Testis (tissue), 5 donors: Measurements from ENCODE around the gene RHBDL2. TPM values are rescaled to one million over a fixed set of nuclear protein-coding genes. Genes with fewer than 3 reads are reported as not detected.
"Not testable (repeated sequence)": the region's sequence is repeated elsewhere in the genome, so short reads cannot be mapped to it uniquely, and the experiment has no call there.

Experiments
- DNase-seq: peaks from one replicate; pipeline ENCODE4 v3.0.0-alpha.2; 2019
- H3K27ac ChIP-seq, 2 donors: fragments of 200-600 bp; sonication (generic); one replicate each; pipeline ENCODE4 v1.5.1; 2019
- H3K27me3 ChIP-seq: fragments of 200-600 bp; sonication (generic); one replicate; pipeline ENCODE4 v1.5.1; 2019
- H3K36me3 ChIP-seq: fragments of 200-600 bp; sonication (generic); one replicate; pipeline ENCODE4 v1.5.1; 2017; ENCODE audit warnings: low read depth; ENCODE audit errors: missing control alignments
- H3K4me1 ChIP-seq: fragments of 200-600 bp; sonication (generic); one replicate; pipeline ENCODE4 v1.5.1; 2019
- H3K4me3 ChIP-seq, 2 donors: fragments of 200-600 bp; sonication (generic); one replicate each; pipeline ENCODE4 v1.5.1; 2017 to 2019
- H3K9me3 ChIP-seq: fragments of 200-600 bp; sonication (generic); one replicate; pipeline ENCODE4 v1.5.1; 2017
- POLR2A ChIP-seq: fragments of 450-650 bp; IDR thresholded peaks from one replicate; pipeline ENCODE4 v1.6.1; 2017; ENCODE audit warnings: antibody characterized with exemption, mild to moderate bottlenecking, moderate library complexity
- WGBS, 2 donors: methylation state at CpG; one replicate each; pipeline ENCODE4 v1.1.5; 2018; 5-methylcytosine and 5-hydroxymethylcytosine counted together
- intact Hi-C: fragments of 100-400 bp; cut with DNase I; formaldehyde crosslinking; loops from one replicate; pipeline ENCODE4 v1.15.1; 2023; ENCODE audit warnings: low total_unique reads
- long read RNA-seq, 2 donors: transcript quantifications; one replicate each; lab custom pipeline, GENCODE V29; 2026
- polyA plus RNA-seq: library from polyadenylated mRNA; stranded (reverse); fragments of 350-450 nt; fragmentation: Illumina TruSeq; extraction: RNeasy Lipid Tissue Mini Kit (QIAGEN cat#74804); gene quantifications from one replicate; pipeline ENCODE4 v1.2.3, GENCODE V29; 2014; ENCODE audit warnings: low read depth, low replicate concordance; ENCODE audit not compliant: insufficient read depth
- total RNA-seq, 2 donors: library from RNA; depleted of rRNA; stranded (reverse); fragments of >200 nt; gene quantifications; one replicate each; pipeline ENCODE4 v1.2.3, GENCODE V29; 2016
- TF ChIP-seq, protein P1 (sequence below), 3 experiments: fragments of 450-650 bp in 2 of 3; fragments of 200-600 bp in 1 of 3; sonication (generic) in 1 of 3; IDR thresholded peaks; one replicate each; pipeline ENCODE4 v1.5.1; 2016 to 2019; ENCODE audit warnings: antibody characterized with exemption in 3 of 3, mild to moderate bottlenecking in 2 of 3, moderate library complexity in 1 of 3

Gene RHBDL2
- total RNA-seq (10 to 100 TPM; 10.8 to 15.1 TPM), polyA plus RNA-seq (16.5 TPM)
- long read RNA-seq, donor 1, partial matches to known transcripts = 528 of 675 reads
- long read RNA-seq, donor 1, other reads (novel, unspliced or antisense) = 147 of 675 reads
- long read RNA-seq, donor 2 = 0 reads

- no peak within 1 kb of the TSS for H3K27ac ChIP-seq
- WGBS, 2 donors = 19 to 21% methylated on average over 14 of the region's 14 CpGs
- intact Hi-C loops = no loop called here
- H3K27me3 ChIP-seq = no peaks in the 10 kb centered on the region
- peak; percentile 87 for DNase-seq
- no peaks in the 10 kb centered on the region for H3K9me3 ChIP-seq
- peak within 1 kb of the TSS; percentile 29 to 48 for H3K4me3 ChIP-seq
- peaks cover 9% of the 10 kb centered on the region for H3K4me1 ChIP-seq
- no peak for TF ChIP-seq POLR2A
- TF ChIP-seq, protein P1, sequence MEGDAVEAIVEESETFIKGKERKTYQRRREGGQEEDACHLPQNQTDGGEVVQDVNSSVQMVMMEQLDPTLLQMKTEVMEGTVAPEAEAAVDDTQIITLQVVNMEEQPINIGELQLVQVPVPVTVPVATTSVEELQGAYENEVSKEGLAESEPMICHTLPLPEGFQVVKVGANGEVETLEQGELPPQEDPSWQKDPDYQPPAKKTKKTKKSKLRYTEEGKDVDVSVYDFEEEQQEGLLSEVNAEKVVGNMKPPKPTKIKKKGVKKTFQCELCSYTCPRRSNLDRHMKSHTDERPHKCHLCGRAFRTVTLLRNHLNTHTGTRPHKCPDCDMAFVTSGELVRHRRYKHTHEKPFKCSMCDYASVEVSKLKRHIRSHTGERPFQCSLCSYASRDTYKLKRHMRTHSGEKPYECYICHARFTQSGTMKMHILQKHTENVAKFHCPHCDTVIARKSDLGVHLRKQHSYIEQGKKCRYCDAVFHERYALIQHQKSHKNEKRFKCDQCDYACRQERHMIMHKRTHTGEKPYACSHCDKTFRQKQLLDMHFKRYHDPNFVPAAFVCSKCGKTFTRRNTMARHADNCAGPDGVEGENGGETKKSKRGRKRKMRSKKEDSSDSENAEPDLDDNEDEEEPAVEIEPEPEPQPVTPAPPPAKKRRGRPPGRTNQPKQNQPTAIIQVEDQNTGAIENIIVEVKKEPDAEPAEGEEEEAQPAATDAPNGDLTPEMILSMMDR (IDR thresholded peaks at IDR 0.05) = no peak
- H3K36me3 ChIP-seq = no peaks in the 10 kb centered on the region
These were observed at the start of gene RHBDL2 for GRCh38 chr1:38941527-38942019. Gene RHBDL2 (minus strand): TSS chr1:38941830. CDS start chr1:38919212, 22,618 bp downstream.

- Histone ChIP-seq H3K4me1 (peaks cover 16% of the 10 kb centered on the region), H3K27me3 (no peaks in the 10 kb centered on the region), H3K27ac (peak within 1 kb of the TSS; percentile 88 to 94), H3K9me3 (no peaks in the 10 kb centered on the region), H3K36me3 (no peaks in the 10 kb centered on the region), H3K4me3 (peak within 1 kb of the TSS; percentile 98 to 100)
- peak; percentile 99 for DNase-seq
- TF ChIP-seq, protein P1 (IDR thresholded peaks at IDR 0.05) = peak in 2 of 3 experiments; percentile 22 to 57
- TF ChIP-seq POLR2A = peak; percentile 92
- intact Hi-C loops = no loop called here
- WGBS, 2 donors = 0 to 3% methylated on average over 4 to 33 of the region's 76 CpGs
These were observed 49.4 kb upstream of the RHBDL2 start, which contains the start of gene AKIRIN1 for GRCh38 chr1:38990738-38991637. Gene AKIRIN1 (plus strand): TSS chr1:38991276. CDS start chr1:38991381, 105 bp downstream.

DNA sequence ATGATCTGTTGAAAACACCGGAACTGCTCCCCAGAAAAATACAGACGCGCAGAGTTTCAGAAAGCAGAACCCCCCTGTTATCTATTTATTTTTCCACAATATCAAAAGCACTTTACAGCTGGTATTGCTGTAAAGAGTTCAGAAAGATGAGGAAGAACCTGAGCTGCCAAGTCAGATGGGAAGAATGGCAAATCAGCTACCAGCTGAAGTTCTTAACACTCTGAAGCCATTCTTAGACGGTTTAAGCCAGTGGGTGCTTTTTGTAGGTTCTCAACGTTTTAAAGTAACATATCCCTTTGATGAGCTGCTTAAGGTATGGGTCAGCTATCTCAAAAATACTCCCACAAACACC, 48.7 kb upstream of the RHBDL2 start:
- H3K27ac ChIP-seq = peak overlapping the region; percentile 88 to 94
- WGBS, 2 donors = 15 to 33% methylated on average over 5 of the region's 5 CpGs
- H3K4me3 ChIP-seq = peak overlapping the region; percentile 98 to 100
- no peaks in the 10 kb centered on the region for H3K27me3 ChIP-seq
- TF ChIP-seq, protein P1 (IDR thresholded peaks at IDR 0.05) = no peak
- TF ChIP-seq POLR2A = no peak
- intact Hi-C loops = no loop called here
- no peaks in the 10 kb centered on the region for H3K9me3 ChIP-seq
- no peaks in the 10 kb centered on the region for H3K36me3 ChIP-seq
- DNase-seq = no peak
- peaks cover 13% of the 10 kb centered on the region for H3K4me1 ChIP-seq

DNA sequence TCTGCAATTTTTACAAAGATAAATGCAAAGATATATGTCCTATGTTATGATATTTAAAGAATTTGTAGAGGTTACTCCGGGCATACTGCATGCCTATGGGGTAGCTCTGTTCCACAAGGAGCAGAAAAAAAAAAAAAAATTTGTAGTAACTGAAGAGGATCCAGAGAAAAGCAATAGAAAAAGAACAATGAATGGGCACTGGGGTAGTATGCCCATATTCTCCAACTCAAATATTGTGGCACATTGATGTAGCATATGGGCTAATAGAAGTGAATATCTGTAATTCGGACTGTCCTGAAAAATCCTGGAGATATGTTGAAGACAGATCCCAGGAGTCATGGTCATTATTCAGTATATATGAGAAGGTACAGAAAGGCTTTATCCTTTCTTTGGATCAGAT, 48.3 kb upstream of the RHBDL2 start:
- intact Hi-C loops = no loop called here
- no peak overlapping the region for H3K4me3 ChIP-seq
- H3K9me3 ChIP-seq = no peaks in the 10 kb centered on the region
- H3K27ac ChIP-seq = peak overlapping the region in 1 of 2 donors; percentile 94
- no peaks in the 10 kb centered on the region for H3K27me3 ChIP-seq
- H3K36me3 ChIP-seq = no peaks in the 10 kb centered on the region
- no peak for DNase-seq
- H3K4me1 ChIP-seq = peaks cover 11% of the 10 kb centered on the region
- 50 to 58% methylated on average over 2 of the region's 2 CpGs for WGBS, 2 donors
- no peak for TF ChIP-seq POLR2A
- TF ChIP-seq, protein P1 (IDR thresholded peaks at IDR 0.05) = no peak

DNA sequence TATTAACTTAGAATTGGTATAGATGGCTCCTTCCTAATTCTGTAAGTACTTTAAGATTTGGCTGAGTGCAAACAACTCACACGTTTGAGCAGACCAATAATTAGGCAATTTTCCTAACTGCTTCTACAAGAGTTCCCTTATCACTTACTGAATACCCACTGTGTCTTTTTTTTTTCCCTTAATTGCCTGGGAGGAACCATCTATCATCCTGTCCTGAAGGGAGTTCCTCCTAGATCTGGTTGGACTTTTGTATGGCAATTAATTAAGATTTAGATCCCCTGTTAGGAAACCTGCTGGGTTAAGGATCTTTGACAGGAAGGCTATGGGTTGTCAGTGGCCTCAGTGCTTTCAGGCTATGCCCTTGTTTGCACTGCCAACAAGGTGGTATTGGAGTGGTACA, 37.8 kb upstream of the RHBDL2 start:
- H3K4me3 ChIP-seq, H3K27me3 ChIP-seq, H3K36me3 ChIP-seq, H3K27ac ChIP-seq, H3K4me1 ChIP-seq, DNase-seq, H3K9me3 ChIP-seq, intact Hi-C loops: not testable (repeated sequence)
- 34 to 51% methylated on average over 1 of the region's 1 CpG for WGBS, 2 donors

DNA sequence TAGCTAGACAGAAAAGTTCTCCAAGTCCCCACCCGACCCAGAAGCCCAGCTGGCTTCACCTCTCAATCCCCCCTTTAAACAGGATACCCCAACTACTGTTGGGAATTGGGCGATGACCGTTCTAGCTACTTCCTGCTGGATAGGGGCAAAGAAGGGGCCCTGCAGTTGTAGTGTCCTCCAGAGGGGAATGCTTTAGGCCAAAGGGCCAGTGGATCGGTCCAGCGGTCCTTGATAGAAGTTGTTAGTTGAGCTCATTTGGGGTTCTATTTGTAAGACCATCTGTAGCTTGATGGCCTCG, 36.6 kb upstream of the RHBDL2 start:
- WGBS, 2 donors = 91 to 92% methylated on average over 6 of the region's 6 CpGs
- not testable (repeated sequence) for H3K4me3 ChIP-seq

GRCh38 chr1:38977399-38978244, 36.0 kb upstream of the RHBDL2 start:
- H3K27ac ChIP-seq, H3K27me3 ChIP-seq, intact Hi-C loops, H3K4me1 ChIP-seq, H3K9me3 ChIP-seq, H3K36me3 ChIP-seq, H3K4me3 ChIP-seq: not testable (repeated sequence)
- 81 to 85% methylated on average over 8 to 12 of the region's 12 CpGs for WGBS, 2 donors
- DNase-seq = peak; percentile 23

More for the DNA sequence above, 36.6 kb upstream of the RHBDL2 start:
- H3K27ac ChIP-seq, intact Hi-C loops, H3K4me1 ChIP-seq, H3K36me3 ChIP-seq, H3K9me3 ChIP-seq, H3K27me3 ChIP-seq: not testable (repeated sequence)
- DNase-seq = peak; percentile 26
